WTC11 (cell line): ENCODE data around the gene GRPEL1.

Experiments
- CDX4 ChIP-seq: fragments of 250-450 bp; sonication (Bioruptor Pico); IDR thresholded peaks from 2 replicates; pipeline ENCODE4 v1.9.0; 2021; ENCODE audit warnings: moderate library complexity, mild to moderate bottlenecking, inconsistent platforms, borderline replicate concordance
- CREM ChIP-seq: sonication (generic); formaldehyde crosslinking; IDR thresholded peaks from 2 replicates; pipeline ENCODE4 v1.8.1; 2022; ENCODE audit warnings: mild to moderate bottlenecking, missing genetic modification reagents, moderate library complexity
- CTCF ChIP-seq: fragments of 200-600 bp; IDR thresholded peaks from 2 replicates; pipeline ENCODE4 v1.8.0; 2022; ENCODE audit warnings: antibody characterized with exemption
- E2F1 ChIP-seq: sonication (generic); formaldehyde crosslinking; IDR thresholded peaks from 2 replicates; pipeline ENCODE4 v1.8.0; 2022; ENCODE audit warnings: mild to moderate bottlenecking, missing genetic modification reagents
- FOXJ3 ChIP-seq: sonication (generic); formaldehyde crosslinking; IDR thresholded peaks from 2 replicates; pipeline ENCODE4 v1.9.0; 2021; ENCODE audit warnings: missing genetic modification reagents, mild to moderate bottlenecking, borderline replicate concordance
- GABPB1 ChIP-seq: sonication (generic); formaldehyde crosslinking; IDR thresholded peaks from 2 replicates; pipeline ENCODE4 v1.8.1; 2023; ENCODE audit warnings: mild to moderate bottlenecking, missing genetic modification reagents
- NFYB ChIP-seq: sonication (generic); formaldehyde crosslinking; conservative IDR thresholded peaks from 2 replicates; pipeline ENCODE4 v1.8.0; 2022; ENCODE audit warnings: low read depth, missing genetic modification reagents
- RELA ChIP-seq: sonication (generic); formaldehyde crosslinking; IDR thresholded peaks from 2 replicates; pipeline ENCODE4 v1.8.1; 2022; ENCODE audit warnings: missing genetic modification reagents, mild to moderate bottlenecking, borderline replicate concordance
- SP1 ChIP-seq: sonication (generic); formaldehyde crosslinking; conservative IDR thresholded peaks from 2 replicates; pipeline ENCODE4 v1.8.1; 2022; ENCODE audit warnings: missing genetic modification reagents
- USF2 ChIP-seq: sonication (generic); formaldehyde crosslinking; IDR thresholded peaks from 2 replicates; pipeline ENCODE4 v1.8.1; 2023; ENCODE audit warnings: mild to moderate bottlenecking, missing genetic modification reagents, moderate library complexity

GRCh38 chr4:7107166-7107905, 39.5 kb upstream of the GRPEL1 start:
- TF ChIP-seq CTCF (no peak), SP1 (no peak), E2F1 (CRISPR knock-in tag) (no peak), NFYB (CRISPR knock-in tag) (no peak), CDX4 (no peak), USF2 (CRISPR knock-in tag) (no peak), RELA (no peak), GABPB1 (CRISPR knock-in tag) (no peak), FOXJ3 (no peak), CREM (CRISPR knock-in tag) (no peak)
